Liver (tissue), 9 donors: ENCODE measurements around the gene PCDHGB2. TPM values are rescaled to one million over a fixed set of nuclear protein-coding genes. Genes with fewer than 3 reads are reported as not detected.
"Not testable (repeated sequence)": the region's sequence is repeated elsewhere in the genome, so short reads cannot be mapped to it uniquely, and the experiment has no call there.

Experiments used
- DNase-seq: peaks from one replicate; pipeline ENCODE4 v3.0.0-alpha.2; 2017; ENCODE audit warnings: low spot score
- H3K27ac ChIP-seq, 2 donors: one replicate each; pipeline ENCODE4 v1.7.0; 2013; ENCODE audit warnings: inconsistent platforms in 2 of 2, low read length in 2 of 2, control low read depth in 1 of 2, low read depth in 1 of 2, mild to moderate bottlenecking in 1 of 2
- H3K27me3 ChIP-seq, 4 donors: one replicate each; pipeline versions ENCODE4 v1.6.1 to v1.7.0; 2013; ENCODE audit warnings: low read length in 3 of 4, inconsistent platforms in 1 of 4, mild to moderate bottlenecking in 1 of 4, moderate library complexity in 1 of 4; ENCODE audit not compliant: control insufficient read depth in 4 of 4, insufficient read depth in 4 of 4
- H3K36me3 ChIP-seq, 4 donors: one replicate each; pipeline versions ENCODE4 v1.6.1 to v1.7.0; 2013; ENCODE audit warnings: low read length in 3 of 4, mild to moderate bottlenecking in 3 of 4, low read depth in 1 of 4, moderate library complexity in 1 of 4; ENCODE audit not compliant: control insufficient read depth in 4 of 4, insufficient read depth in 3 of 4
- H3K4me1 ChIP-seq, 4 donors: one replicate each; pipeline versions ENCODE4 v1.6.1 to v1.7.0; 2013; ENCODE audit warnings: low read length in 3 of 4, mild to moderate bottlenecking in 3 of 4, moderate library complexity in 1 of 4; ENCODE audit not compliant: control insufficient read depth in 4 of 4, insufficient read depth in 4 of 4
- H3K4me3 ChIP-seq, 3 donors: one replicate each; pipeline versions ENCODE4 v1.6.1 to v1.7.0; 2013; ENCODE audit warnings: low read length in 3 of 3, control low read depth in 1 of 3, low read depth in 1 of 3, mild to moderate bottlenecking in 1 of 3
- H3K9ac ChIP-seq, 2 donors: one replicate each; pipeline ENCODE4 v1.7.0; 2013; ENCODE audit warnings: low read length in 2 of 2, mild to moderate bottlenecking in 2 of 2, moderate library complexity in 2 of 2, control low read depth in 1 of 2, low read depth in 1 of 2
- H3K9me3 ChIP-seq, 4 donors: one replicate each; pipeline versions ENCODE4 v1.6.1 to v1.7.0; 2013; ENCODE audit warnings: low read length in 3 of 4; ENCODE audit not compliant: control insufficient read depth in 4 of 4
- EGR1 ChIP-seq, 2 donors: IDR thresholded peaks; 2 replicates each; pipeline ENCODE4 v1.6.1; 2016 to 2018; ENCODE audit warnings: antibody characterized with exemption in 2 of 2, low read depth in 2 of 2
- FOXA1 ChIP-seq: IDR thresholded peaks from 2 replicates; pipeline ENCODE4 v1.6.1; 2016; ENCODE audit warnings: antibody characterized with exemption
- FOXA2 ChIP-seq: IDR thresholded peaks from 2 replicates; pipeline ENCODE4 v1.6.1; 2016; ENCODE audit warnings: antibody characterized with exemption
- GABPA ChIP-seq, 2 donors: IDR thresholded peaks in 1 of 2; conservative IDR thresholded peaks in 1 of 2; 2 replicates each; pipeline ENCODE4 v1.6.1; 2016; ENCODE audit warnings: antibody characterized with exemption in 2 of 2, mild to moderate bottlenecking in 1 of 2, moderate library complexity in 1 of 2
- HNF4G ChIP-seq: IDR thresholded peaks from 2 replicates; pipeline ENCODE4 v1.6.1; 2016; ENCODE audit warnings: antibody characterized with exemption
- JUND ChIP-seq, 2 donors: IDR thresholded peaks; 2 replicates each; pipeline ENCODE4 v1.6.1; 2016; ENCODE audit warnings: antibody characterized with exemption in 2 of 2
- NR2F2 ChIP-seq: IDR thresholded peaks from 2 replicates; pipeline ENCODE4 v1.6.1; 2016; ENCODE audit warnings: antibody characterized with exemption
- RAD21 ChIP-seq, 2 donors: IDR thresholded peaks; 2 replicates each; pipeline ENCODE4 v1.6.1; 2016; ENCODE audit warnings: antibody characterized with exemption in 2 of 2, mild to moderate bottlenecking in 2 of 2
- RXRA ChIP-seq, 2 donors: IDR thresholded peaks; 2 replicates each; pipeline ENCODE4 v1.6.1; 2017 to 2018; ENCODE audit warnings: antibody characterized with exemption in 2 of 2, mild to moderate bottlenecking in 1 of 2
- SP1 ChIP-seq: IDR thresholded peaks from 2 replicates; pipeline ENCODE4 v1.6.1; 2018; ENCODE audit warnings: antibody characterized with exemption, mild to moderate bottlenecking
- TAF1 ChIP-seq: conservative IDR thresholded peaks from 2 replicates; pipeline ENCODE4 v1.6.1; 2016; ENCODE audit warnings: antibody characterized with exemption, mild to moderate bottlenecking
- YY1 ChIP-seq: IDR thresholded peaks from 2 replicates; pipeline ENCODE4 v1.6.1; 2016; ENCODE audit warnings: antibody characterized with exemption, mild to moderate bottlenecking
- WGBS: extraction: QIAGEN DNeasy Blood & Tissue Kit; methylation state at CpG from one replicate; pipeline ENCODE4 v1.1.7; 2013; 5-methylcytosine and 5-hydroxymethylcytosine counted together
- polyA plus RNA-seq, 2 donors: library from polyadenylated mRNA; stranded (reverse) in 1 of 2; unstranded in 1 of 2; fragments of 200-250 nt in 1 of 2; fragments of >200 nt in 1 of 2; fragmentation: Nextera tagmentation in 1 of 2; extraction: Ambion mirVana in 1 of 2; gene quantifications; one replicate each; pipeline versions ENCODE4 v1.2.1 to v1.2.3, GENCODE V29; 2013 to 2015
- total RNA-seq, 2 donors: library from RNA; depleted of rRNA; stranded (reverse); fragments of >200 nt; gene quantifications; one replicate each; pipeline ENCODE4 v1.2.3, GENCODE V29; 2014
- TF ChIP-seq, protein P1 (sequence below): IDR thresholded peaks from 2 replicates; pipeline ENCODE4 v1.6.1; 2016; ENCODE audit warnings: antibody characterized with exemption
- TF ChIP-seq, protein P2 (sequence below): IDR thresholded peaks from 2 replicates; pipeline ENCODE4 v1.6.1; 2016; ENCODE audit warnings: antibody characterized with exemption
- TF ChIP-seq, protein P3 (sequence below): IDR thresholded peaks from 2 replicates; pipeline ENCODE4 v1.6.1; 2016; ENCODE audit warnings: antibody characterized with exemption
- TF ChIP-seq, protein P4 (sequence below): IDR thresholded peaks from 2 replicates; pipeline ENCODE4 v1.6.1; 2016; ENCODE audit warnings: antibody characterized with exemption, mild to moderate bottlenecking
- TF ChIP-seq, protein P5 (sequence below): fragments of 150-350 bp; IDR thresholded peaks from 2 replicates; pipeline ENCODE4 v1.5.1; 2017; ENCODE audit warnings: improper control_type of control experiment, low read depth, low read length; ENCODE audit not compliant: missing input control
- donor health status: healthy.
- donor health status: healthy.
- donor health status: healthy.
- donor health status: healthy.
- donor health status: healthy.

The PCDHGB2 gene
- total RNA-seq (1 to 10 TPM in 1 of 2 donors, under 1 TPM in 1; 0.47 to 1.0 TPM), polyA plus RNA-seq (under 1 TPM in 1 of 2 donors, not detected in 1; 0.28 TPM)

DNA sequence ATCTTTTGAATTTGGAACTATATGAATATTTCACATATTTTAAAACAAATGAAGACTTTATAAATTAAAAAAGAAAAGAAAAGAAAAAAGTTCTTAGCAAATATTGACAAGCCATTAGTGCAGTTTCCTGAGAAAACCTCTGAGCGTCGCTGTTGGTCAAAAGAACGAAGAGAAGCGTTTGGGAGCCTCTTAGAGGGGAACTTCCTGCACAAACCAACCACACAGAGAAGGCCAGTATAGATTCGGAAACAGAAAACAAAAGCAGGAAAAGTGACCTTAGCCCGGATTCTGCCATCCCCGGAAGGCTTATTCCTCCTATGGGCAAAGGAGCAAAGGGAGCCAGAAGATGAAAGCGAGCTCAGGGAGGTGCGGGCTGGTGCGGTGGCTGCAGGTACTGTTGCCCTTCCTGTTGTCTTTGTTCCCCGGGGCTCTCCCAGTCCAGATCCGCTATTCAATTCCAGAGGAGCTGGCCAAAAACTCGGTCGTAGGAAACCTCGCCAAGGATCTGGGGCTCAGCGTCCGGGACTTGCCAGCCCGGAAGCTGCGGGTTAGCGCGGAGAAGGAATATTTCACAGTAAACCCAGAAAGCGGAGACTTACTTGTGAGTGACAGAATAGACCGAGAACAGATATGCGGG, at the start of gene PCDHGB2:
Gene PCDHGB2 (plus strand): TSS at position 205 of the 637 bp plus-strand sequence. CDS start 142 bp downstream, at position 347.
- WGBS = 16% methylated on average over 24 of the region's 24 CpGs
- Histone ChIP-seq H3K4me3 (peak within 1 kb of the TSS; percentile 19 to 42 (median 37)), H3K27ac (no peak within 1 kb of the TSS), H3K9ac (no peak within 1 kb of the TSS), H3K27me3 (peaks cover 0 to 1% (median 0%) of the 10 kb centered on the region in 4 donors), H3K36me3 (no peaks in the 10 kb centered on the region), H3K9me3 (peaks cover 38 to 85% (median 61%) of the 10 kb centered on the region in 4 donors), H3K4me1 (no peaks in the 10 kb centered on the region)
- TF ChIP-seq EGR1 (IDR thresholded peaks at IDR 0.05; ENCODE audit: low read depth in 2 of 2) (no peak), RAD21 (IDR thresholded peaks at IDR 0.05) (peak in 1 of 2 donors; percentile 17)
- no peak for DNase-seq

DNA sequence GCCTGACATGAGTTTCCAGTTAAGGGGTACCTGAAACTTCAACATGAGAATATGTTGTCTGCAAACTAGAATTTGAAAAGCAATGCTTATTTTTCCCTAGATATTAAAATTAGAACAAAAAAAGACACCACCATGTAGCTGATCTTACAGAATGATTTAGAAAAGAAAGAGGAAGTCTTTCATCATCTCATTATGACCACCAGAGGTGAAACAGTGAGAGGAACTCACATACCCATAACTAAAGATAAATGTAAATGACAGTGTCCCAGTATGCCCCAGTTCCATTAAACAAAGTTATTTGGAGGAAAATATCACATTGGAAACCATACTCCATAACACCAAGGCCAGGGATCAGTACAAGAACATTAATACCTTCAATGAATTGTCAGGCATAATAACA, 46.1 kb upstream of the PCDHGB2 start:
- Histone ChIP-seq H3K4me3 (peak overlapping the region in 1 of 3 donors; percentile 66), H3K9me3 (peaks cover 36 to 78% (median 59%) of the 10 kb centered on the region in 4 donors), H3K27me3 (no peaks in the 10 kb centered on the region), H3K9ac (no peak overlapping the region), H3K4me1 (no peaks in the 10 kb centered on the region), H3K27ac (no peak overlapping the region), H3K36me3 (peaks cover 0 to 20% (median 14%) of the 10 kb centered on the region in 4 donors)
- no peak for DNase-seq
- TF ChIP-seq EGR1 (IDR thresholded peaks at IDR 0.05; ENCODE audit: low read depth in 2 of 2) (no peak), RAD21 (IDR thresholded peaks at IDR 0.05) (no peak), TAF1 (no peak), NR2F2 (no peak), FOXA2 (no peak), FOXA1 (no peak), JUND (IDR thresholded peaks at IDR 0.05) (no peak), YY1 (no peak), GABPA (IDR thresholded peaks at IDR 0.05 in 1 of 2, conservative IDR thresholded peaks at IDR 0.05 in 1 of 2) (no peak), HNF4G (no peak), SP1 (no peak), RXRA (IDR thresholded peaks at IDR 0.05) (no peak)
- TF ChIP-seq, protein P1, sequence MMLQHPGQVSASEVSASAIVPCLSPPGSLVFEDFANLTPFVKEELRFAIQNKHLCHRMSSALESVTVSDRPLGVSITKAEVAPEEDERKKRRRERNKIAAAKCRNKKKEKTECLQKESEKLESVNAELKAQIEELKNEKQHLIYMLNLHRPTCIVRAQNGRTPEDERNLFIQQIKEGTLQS = no peak
- TF ChIP-seq, protein P2, sequence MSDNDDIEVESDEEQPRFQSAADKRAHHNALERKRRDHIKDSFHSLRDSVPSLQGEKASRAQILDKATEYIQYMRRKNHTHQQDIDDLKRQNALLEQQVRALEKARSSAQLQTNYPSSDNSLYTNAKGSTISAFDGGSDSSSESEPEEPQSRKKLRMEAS = no peak
- TF ChIP-seq, protein P3, sequence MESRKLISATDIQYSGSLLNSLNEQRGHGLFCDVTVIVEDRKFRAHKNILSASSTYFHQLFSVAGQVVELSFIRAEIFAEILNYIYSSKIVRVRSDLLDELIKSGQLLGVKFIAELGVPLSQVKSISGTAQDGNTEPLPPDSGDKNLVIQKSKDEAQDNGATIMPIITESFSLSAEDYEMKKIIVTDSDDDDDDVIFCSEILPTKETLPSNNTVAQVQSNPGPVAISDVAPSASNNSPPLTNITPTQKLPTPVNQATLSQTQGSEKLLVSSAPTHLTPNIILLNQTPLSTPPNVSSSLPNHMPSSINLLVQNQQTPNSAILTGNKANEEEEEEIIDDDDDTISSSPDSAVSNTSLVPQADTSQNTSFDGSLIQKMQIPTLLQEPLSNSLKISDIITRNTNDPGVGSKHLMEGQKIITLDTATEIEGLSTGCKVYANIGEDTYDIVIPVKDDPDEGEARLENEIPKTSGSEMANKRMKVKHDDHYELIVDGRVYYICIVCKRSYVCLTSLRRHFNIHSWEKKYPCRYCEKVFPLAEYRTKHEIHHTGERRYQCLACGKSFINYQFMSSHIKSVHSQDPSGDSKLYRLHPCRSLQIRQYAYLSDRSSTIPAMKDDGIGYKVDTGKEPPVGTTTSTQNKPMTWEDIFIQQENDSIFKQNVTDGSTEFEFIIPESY = no peak
- TF ChIP-seq, protein P4, sequence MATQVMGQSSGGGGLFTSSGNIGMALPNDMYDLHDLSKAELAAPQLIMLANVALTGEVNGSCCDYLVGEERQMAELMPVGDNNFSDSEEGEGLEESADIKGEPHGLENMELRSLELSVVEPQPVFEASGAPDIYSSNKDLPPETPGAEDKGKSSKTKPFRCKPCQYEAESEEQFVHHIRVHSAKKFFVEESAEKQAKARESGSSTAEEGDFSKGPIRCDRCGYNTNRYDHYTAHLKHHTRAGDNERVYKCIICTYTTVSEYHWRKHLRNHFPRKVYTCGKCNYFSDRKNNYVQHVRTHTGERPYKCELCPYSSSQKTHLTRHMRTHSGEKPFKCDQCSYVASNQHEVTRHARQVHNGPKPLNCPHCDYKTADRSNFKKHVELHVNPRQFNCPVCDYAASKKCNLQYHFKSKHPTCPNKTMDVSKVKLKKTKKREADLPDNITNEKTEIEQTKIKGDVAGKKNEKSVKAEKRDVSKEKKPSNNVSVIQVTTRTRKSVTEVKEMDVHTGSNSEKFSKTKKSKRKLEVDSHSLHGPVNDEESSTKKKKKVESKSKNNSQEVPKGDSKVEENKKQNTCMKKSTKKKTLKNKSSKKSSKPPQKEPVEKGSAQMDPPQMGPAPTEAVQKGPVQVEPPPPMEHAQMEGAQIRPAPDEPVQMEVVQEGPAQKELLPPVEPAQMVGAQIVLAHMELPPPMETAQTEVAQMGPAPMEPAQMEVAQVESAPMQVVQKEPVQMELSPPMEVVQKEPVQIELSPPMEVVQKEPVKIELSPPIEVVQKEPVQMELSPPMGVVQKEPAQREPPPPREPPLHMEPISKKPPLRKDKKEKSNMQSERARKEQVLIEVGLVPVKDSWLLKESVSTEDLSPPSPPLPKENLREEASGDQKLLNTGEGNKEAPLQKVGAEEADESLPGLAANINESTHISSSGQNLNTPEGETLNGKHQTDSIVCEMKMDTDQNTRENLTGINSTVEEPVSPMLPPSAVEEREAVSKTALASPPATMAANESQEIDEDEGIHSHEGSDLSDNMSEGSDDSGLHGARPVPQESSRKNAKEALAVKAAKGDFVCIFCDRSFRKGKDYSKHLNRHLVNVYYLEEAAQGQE = no peak
- TF ChIP-seq, protein P5, sequence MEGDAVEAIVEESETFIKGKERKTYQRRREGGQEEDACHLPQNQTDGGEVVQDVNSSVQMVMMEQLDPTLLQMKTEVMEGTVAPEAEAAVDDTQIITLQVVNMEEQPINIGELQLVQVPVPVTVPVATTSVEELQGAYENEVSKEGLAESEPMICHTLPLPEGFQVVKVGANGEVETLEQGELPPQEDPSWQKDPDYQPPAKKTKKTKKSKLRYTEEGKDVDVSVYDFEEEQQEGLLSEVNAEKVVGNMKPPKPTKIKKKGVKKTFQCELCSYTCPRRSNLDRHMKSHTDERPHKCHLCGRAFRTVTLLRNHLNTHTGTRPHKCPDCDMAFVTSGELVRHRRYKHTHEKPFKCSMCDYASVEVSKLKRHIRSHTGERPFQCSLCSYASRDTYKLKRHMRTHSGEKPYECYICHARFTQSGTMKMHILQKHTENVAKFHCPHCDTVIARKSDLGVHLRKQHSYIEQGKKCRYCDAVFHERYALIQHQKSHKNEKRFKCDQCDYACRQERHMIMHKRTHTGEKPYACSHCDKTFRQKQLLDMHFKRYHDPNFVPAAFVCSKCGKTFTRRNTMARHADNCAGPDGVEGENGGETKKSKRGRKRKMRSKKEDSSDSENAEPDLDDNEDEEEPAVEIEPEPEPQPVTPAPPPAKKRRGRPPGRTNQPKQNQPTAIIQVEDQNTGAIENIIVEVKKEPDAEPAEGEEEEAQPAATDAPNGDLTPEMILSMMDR = no peak

DNA sequence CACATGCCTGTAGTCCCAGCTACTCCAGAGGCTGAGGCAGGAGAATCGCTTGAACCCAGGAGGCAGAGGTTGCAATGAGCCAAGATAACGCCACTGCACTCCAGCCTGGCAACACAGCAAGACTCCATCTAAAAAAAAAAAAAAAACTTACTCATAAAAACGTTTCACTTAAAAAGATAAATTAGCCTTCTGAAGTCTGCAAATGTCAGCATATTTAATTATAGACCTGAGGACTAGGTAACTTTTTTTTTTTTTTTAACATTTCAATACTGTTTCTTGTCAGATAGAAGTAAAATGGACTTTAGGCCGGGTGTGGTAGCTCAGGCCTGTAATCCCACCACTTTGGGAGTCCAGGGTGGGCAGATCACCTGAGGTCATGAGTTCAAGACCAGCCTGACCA, 42.8 kb upstream of the PCDHGB2 start:
- 90% methylated on average over 4 of the region's 4 CpGs for WGBS

More for the DNA sequence above, 42.8 kb upstream of the PCDHGB2 start:
- not testable (repeated sequence) for DNase-seq, H3K27me3 ChIP-seq, H3K27ac ChIP-seq, H3K4me3 ChIP-seq, H3K9ac ChIP-seq
- Histone ChIP-seq H3K4me1 (peaks cover 0 to 17% (median 4%) of the 10 kb centered on the region in 4 donors), H3K36me3 (peaks cover 0 to 32% (median 22%) of the 10 kb centered on the region in 4 donors), H3K9me3 (peaks cover 41 to 78% (median 52%) of the 10 kb centered on the region in 4 donors)
